ENCODE measurements around the gene SNRNP25. TPM values are rescaled to one million over a fixed set of nuclear protein-coding genes. Genes with fewer than 3 reads are reported as not detected.

SNRNP25 gene
- 49.6 and 58.4 TPM in 2 replicates for total RNA-seq (2021; fragmentation: NEBNext Ultra II Directional; extraction: Animal tissue kit (Norgen Biotek cat#: 25700))
- polyA plus RNA-seq (2011; rRNA removed): 45.2 and 53.0 TPM in 2 replicates
- polyA plus RNA-seq (2011; cell fraction: cytosol; rRNA removed): 75.6 TPM
- polyA plus RNA-seq (2011; cell fraction: nucleus; rRNA removed): 48.5 TPM
- 62.8 to 118 TPM (median 92.7 TPM) in 4 replicates for polyA plus RNA-seq (2012, experiment 1 of 2)
- polyA plus RNA-seq (2012, experiment 2 of 2): 122 TPM
- polyA plus RNA-seq (2013, experiment 1 of 2): 52.3 TPM
- polyA plus RNA-seq (2013, experiment 2 of 2): 51.6 TPM
- polyA minus RNA-seq (2011; rRNA and poly(A)+ RNA removed): 20.7 and 26.8 TPM in 2 replicates
- polyA minus RNA-seq (2011; cell fraction: cytosol; rRNA and poly(A)+ RNA removed): 21.7 TPM
- polyA minus RNA-seq (2011; cell fraction: nucleus; rRNA and poly(A)+ RNA removed): 18.0 TPM
- long read RNA-seq, experiment 1, transcript SNRNP25-201 (5 exons, 1,905 nt): major isoform, 53 of 70 reads
- long read RNA-seq, experiment 1, transcript SNRNP25-205 (4 exons, 1,130 nt): minor isoform, 8 of 70 reads
- long read RNA-seq, experiment 1, partial matches to known transcripts: 9 of 70 reads
- long read RNA-seq, experiment 1, other reads (novel, unspliced or antisense): 0 of 70 reads
- long read RNA-seq, experiment 2, transcript SNRNP25-201 (5 exons, 1,905 nt): major isoform, 241 of 246 reads
- long read RNA-seq, experiment 2, partial matches to known transcripts: 3 of 246 reads
- long read RNA-seq, experiment 2, other reads (novel, unspliced or antisense): 2 of 246 reads

- Histone ChIP-seq H2BK5ac (ENCODE audit: low read depth, low read length) (peak within 1 kb of the TSS; percentile 93; the same call in 1 of the 2 replicates), H3K9ac (replicated peaks in 1 of 4; ENCODE audit: extremely low read depth in 1 of 4, low read depth in 3 of 4, low read length in 3 of 4) (peak within 1 kb of the TSS; percentile 82 to 89 (median 86)), H3K27me3 (replicated peaks in 1 of 4; ENCODE audit: control insufficient read depth in 3 of 4, extremely low read depth in 1 of 4, insufficient read depth in 3 of 4, low read length in 3 of 4) (no peaks in the 10 kb centered on the region), H3K36me3 (ENCODE audit: control insufficient read depth in 2 of 4, insufficient read depth in 4 of 4, low read length in 3 of 4) (peaks cover 16 to 49% (median 30%) of the 10 kb centered on the region in 4 experiments; a peak in 7 of 8 replicates), H4K20me1 (replicated peaks in 1 of 2; ENCODE audit: control insufficient read depth in 1 of 2, insufficient read depth in 2 of 2, low read length in 2 of 2) (peaks cover 2 to 7% of the 10 kb centered on the region in 2 experiments), H3K27ac (ENCODE audit: low read depth, low read length) (peak within 1 kb of the TSS; percentile 79), H3K4me1 (replicated peaks in 1 of 4; ENCODE audit: control insufficient read depth in 3 of 4, insufficient read depth in 4 of 4, low read length in 3 of 4) (no peaks in the 10 kb centered on the region), H3K14ac (ENCODE audit: insufficient read length) (no peak within 1 kb of the TSS), H3K79me1 (ENCODE audit: low read depth, low read length) (peaks cover 3% of the 10 kb centered on the region), H3K79me2 (ENCODE audit: control insufficient read depth in 1 of 2, insufficient read depth in 2 of 2, low read length in 2 of 2) (peaks cover 3 to 29% of the 10 kb centered on the region in 2 experiments; a peak in 2 of 4 replicates), H2BK12ac (ENCODE audit: low read depth, low read length) (0 out of 2 replicates have a peak within 1 kb of the TSS, but pooled peaks have one; percentile 60), H2BK20ac (ENCODE audit: low read length) (no peak within 1 kb of the TSS), H3K9me3 (ENCODE audit: insufficient read depth in 2 of 2, low read depth in 1 of 2, low read length in 1 of 2) (no peaks in the 10 kb centered on the region), H3K4me3 (ENCODE audit: extremely low read depth in 1 of 4, insufficient read depth in 2 of 4, low read depth in 3 of 4, low read length in 4 of 4) (peak within 1 kb of the TSS; percentile 79 to 95 (median 86)), H2BK120ac (replicated peaks; ENCODE audit: low read depth, low read length) (no peak within 1 kb of the TSS), H3K23me2 (ENCODE audit: low read depth, low read length) (peaks cover 5% of the 10 kb centered on the region; the same call in 1 of the 2 replicates), H2AFZ (ENCODE audit: low read length) (no peak within 1 kb of the TSS; the same call in 1 of the 2 replicates), H3K4ac (replicated peaks; ENCODE audit: insufficient read length, low read depth, low read length) (peak within 1 kb of the TSS; percentile 87), H3K23ac (ENCODE audit: insufficient read length) (no peak within 1 kb of the TSS), H4K5ac (ENCODE audit: insufficient read length, low read depth, low read length) (peak within 1 kb of the TSS; percentile 85), H4K91ac (replicated peaks; ENCODE audit: insufficient read length, low read length) (peak within 1 kb of the TSS; percentile 94), H4K8ac (ENCODE audit: extremely low read depth, insufficient read depth, low read length) (peak within 1 kb of the TSS; percentile 84), H3K18ac (ENCODE audit: extremely low read depth, low read length) (peak within 1 kb of the TSS; percentile 95), H3K4me2 (ENCODE audit: insufficient read depth in 1 of 2, low read depth in 2 of 2, low read length in 2 of 2) (peak within 1 kb of the TSS; percentile 61 to 85), H3K56ac (replicated peaks; ENCODE audit: insufficient read length, low read depth, low read length) (peak within 1 kb of the TSS; percentile 88), H2BK15ac (ENCODE audit: low read length) (no peak within 1 kb of the TSS), H2AK5ac (ENCODE audit: low read depth, low read length) (no peak within 1 kb of the TSS)
- CTCF ChIA-PET (ENCODE audit: partially characterized antibody): interaction anchor here (1.2 to 1.8 kb wide), 4 partner anchors 13 to 53 kb away, joined by 3 to 8 read pairs (median 5); no protein-coding TSS in a partner anchor
- WGBS, 2 experiments (ENCODE audit: extremely low coverage in 1 of 2, insufficient coverage in 1 of 2, insufficient read length in 1 of 2, insufficient replicate concordance in 2 of 2, low coverage in 1 of 2, low lambda C conversion rate in 2 of 2, missing lambda C conversion rate in 1 of 2): 4% methylated on average over 70 of the region's 91 CpGs; no CpG with 5 or more reads in 1 of the 2 experiments
- DNase-seq (ENCODE audit: low read depth in 1 of 2, low spot score in 2 of 2): peak; percentile 92 to 97
- no peak for FAIRE-seq
- POLR2A ChIA-PET (ENCODE audit: partially characterized antibody): interaction anchor here (0.9 to 2.7 kb wide), 18 partner anchors 9 to 327 kb away, joined by 3 to 11 read pairs (median 4); partner anchors contain the start of genes MPG and RHBDF1
- no peak for TF ChIP-seq CHD1 (IDR thresholded peaks at IDR 0.05; ENCODE audit: low read depth, low read length)
- no peak for TF ChIP-seq RNF2 (IDR thresholded peaks at IDR 0.05; ENCODE audit: borderline replicate concordance, low read depth, low read length, missing control alignments, poor library complexity, severe bottlenecking)
- no peak for TF ChIP-seq USF2 (IDR thresholded peaks at IDR 0.05; ENCODE audit: low read length)
- TF ChIP-seq ZNF274 (IDR thresholded peaks at IDR 0.05; ENCODE audit: borderline replicate concordance, extremely low read depth, low read length): no peak
- TF ChIP-seq CEBPB (IDR thresholded peaks at IDR 0.05; ENCODE audit: low read depth, low read length): no peak
These were observed at the start of gene SNRNP25, which contains the start of gene POLR3K for GRCh38 chr16:53346-54236. Gene SNRNP25 (plus strand): TSS chr16:53828. CDS start chr16:54017, 189 bp downstream. Gene POLR3K (minus strand): TSS chr16:53608. CDS start chr16:53586, 22 bp downstream.
